IgD-negative memory B cell (primary cell): ENCODE results near the gene NELL1. TPM values are rescaled to one million over a fixed set of nuclear protein-coding genes. Genes with fewer than 3 reads are reported as not detected.

Experiments
- H3K27ac Mint-ChIP-seq, 3 donors: one replicate each; pipeline ENCODE4 v1.8.0; 2020 to 2022; ENCODE audit warnings: mild to moderate bottlenecking in 3 of 3, mixed read lengths in 3 of 3, moderate library complexity in 1 of 3
- H3K27me3 Mint-ChIP-seq: one replicate; pipeline ENCODE4 v1.8.0; 2021; ENCODE audit warnings: mixed read lengths
- H3K36me3 Mint-ChIP-seq: one replicate; pipeline ENCODE4 v1.8.0; 2020; ENCODE audit warnings: mild to moderate bottlenecking, mixed read lengths
- H3K4me1 Mint-ChIP-seq, 3 donors: one replicate each; pipeline ENCODE4 v1.8.0; 2020 to 2022; ENCODE audit warnings: mixed read lengths in 3 of 3, mild to moderate bottlenecking in 1 of 3
- H3K4me3 Mint-ChIP-seq, 4 donors: one replicate each; pipeline ENCODE4 v1.8.0; 2020 to 2022; ENCODE audit warnings: mild to moderate bottlenecking in 4 of 4, mixed read lengths in 4 of 4, moderate library complexity in 3 of 4
- H3K9me3 Mint-ChIP-seq, 3 donors: one replicate each; pipeline ENCODE4 v1.8.0; 2020 to 2021; ENCODE audit warnings: mixed read lengths in 3 of 3, mild to moderate bottlenecking in 1 of 3
- polyA plus RNA-seq: library from polyadenylated mRNA; unstranded; fragments of 300-500 nt; fragmentation: Illumina TruSeq; gene quantifications from one replicate; pipeline ENCODE4 v1.2.3, GENCODE V29; 2021

NELL1 gene
- polyA plus RNA-seq, 1 donor from 2014 or later, result not detected

DNA sequence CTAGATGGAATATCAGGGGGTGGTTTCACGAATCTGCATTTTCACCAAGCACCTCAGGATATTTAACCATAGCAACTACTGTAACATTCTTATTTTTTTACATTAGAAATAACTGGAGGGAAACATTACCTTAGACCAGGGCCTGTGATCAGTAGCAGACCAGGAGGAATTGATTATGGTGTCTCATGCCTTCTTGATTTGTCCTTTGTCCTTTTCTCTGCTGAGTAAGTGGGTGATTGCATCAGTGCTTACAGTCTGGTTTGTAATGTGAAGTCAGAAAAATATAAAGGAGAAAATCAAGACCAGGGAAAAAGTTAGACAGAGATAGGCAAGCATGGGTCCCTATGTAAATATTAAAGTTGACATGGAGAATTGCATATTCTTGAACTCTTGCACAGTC lies 703.3 kb downstream of the NELL1 start:
- Mint-ChIP-seq H3K36me3 (no peaks in the 10 kb centered on the region), H3K27ac (no peak overlapping the region), H3K9me3 (peaks cover 0 to 17% (median 2%) of the 10 kb centered on the region in 3 donors)

GRCh38 chr11:21374376-21374775 lies 705.0 kb downstream of the NELL1 start:
- no peaks in the 10 kb centered on the region for H3K27me3 Mint-ChIP-seq
- no peaks in the 10 kb centered on the region for H3K36me3 Mint-ChIP-seq
- H3K4me3 Mint-ChIP-seq, result no peak overlapping the region
- H3K9me3 Mint-ChIP-seq, result peaks cover 0 to 17% (median 2%) of the 10 kb centered on the region in 3 donors
- no peak overlapping the region for H3K27ac Mint-ChIP-seq
- no peaks in the 10 kb centered on the region for H3K4me1 Mint-ChIP-seq

More for the DNA sequence above, 703.3 kb downstream of the NELL1 start:
- no peaks in the 10 kb centered on the region for H3K4me1 Mint-ChIP-seq
- no peaks in the 10 kb centered on the region for H3K27me3 Mint-ChIP-seq
- H3K4me3 Mint-ChIP-seq, result no peak overlapping the region

DNA sequence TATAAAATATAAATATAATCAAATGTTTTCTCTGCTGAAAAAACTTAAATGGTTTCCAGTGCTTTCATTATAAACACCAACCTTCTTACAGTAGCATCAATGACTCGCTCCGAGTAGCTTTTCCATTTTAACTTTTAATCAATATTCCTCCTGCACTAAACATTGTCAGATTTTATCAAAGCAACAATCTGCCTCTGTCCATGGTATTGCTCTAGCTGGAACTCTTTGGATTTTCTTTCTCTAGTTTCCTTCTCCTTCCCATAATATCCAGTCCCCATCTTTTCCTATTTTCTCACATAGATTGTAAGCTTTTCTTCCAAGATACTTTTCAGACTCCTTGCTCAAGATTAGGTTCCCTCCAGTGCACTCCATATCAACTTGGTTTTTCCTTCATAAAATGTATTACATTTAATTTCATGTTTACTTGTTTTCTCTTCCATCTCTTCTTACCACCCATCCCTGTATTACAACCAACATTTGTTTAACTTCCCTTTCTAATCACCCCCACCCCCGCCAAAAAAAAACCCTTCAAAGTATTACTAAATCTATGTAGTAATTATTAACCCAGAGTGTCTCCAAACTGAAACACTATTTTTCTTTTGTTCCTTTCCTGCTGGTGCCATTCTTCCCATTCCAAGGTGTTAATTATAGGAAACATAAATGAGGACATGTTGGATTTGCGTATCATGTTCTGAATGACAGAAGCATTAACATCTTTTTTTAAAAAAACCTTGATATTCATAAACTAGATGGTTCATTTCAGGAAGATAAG lies 716.5 kb downstream of the NELL1 start:
- Mint-ChIP-seq H3K4me3 (no peak overlapping the region), H3K4me1 (peaks cover 0 to 1% (median 0%) of the 10 kb centered on the region in 3 donors), H3K9me3 (peaks cover 5 to 20% (median 6%) of the 10 kb centered on the region in 3 donors), H3K36me3 (no peaks in the 10 kb centered on the region), H3K27me3 (no peaks in the 10 kb centered on the region), H3K27ac (no peak overlapping the region)

DNA sequence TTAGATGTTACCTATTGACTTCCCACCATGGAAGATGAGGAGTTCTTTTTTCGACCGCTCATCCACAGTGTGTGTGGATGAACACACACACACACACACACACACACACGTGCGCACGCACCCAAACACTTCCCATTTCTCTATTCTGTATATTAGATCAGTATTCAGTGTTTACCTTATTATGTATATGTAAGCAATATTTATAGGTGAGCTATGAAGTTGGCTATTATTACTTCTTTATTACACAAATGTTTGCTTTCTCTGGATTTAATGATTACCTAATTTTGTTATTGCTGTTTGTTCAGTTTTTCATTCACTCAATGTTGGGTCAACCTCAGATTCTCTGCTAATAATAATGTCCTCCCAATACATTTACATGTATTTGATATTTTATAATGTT lies 721.0 kb downstream of the NELL1 start:
- H3K27me3 Mint-ChIP-seq, result no peaks in the 10 kb centered on the region
- H3K36me3 Mint-ChIP-seq, result no peaks in the 10 kb centered on the region
- H3K4me1 Mint-ChIP-seq, result no peaks in the 10 kb centered on the region
- no peak overlapping the region for H3K4me3 Mint-ChIP-seq
- H3K9me3 Mint-ChIP-seq, result peaks cover 0 to 8% (median 3%) of the 10 kb centered on the region in 3 donors
- H3K27ac Mint-ChIP-seq, result no peak overlapping the region

- Mint-ChIP-seq H3K27me3 (no peaks in the 10 kb centered on the region), H3K36me3 (no peaks in the 10 kb centered on the region), H3K9me3 (peaks cover 0 to 11% (median 4%) of the 10 kb centered on the region in 3 donors)
Measured at GRCh38 chr11:21396342-21397008, 727.1 kb downstream of the NELL1 start.

DNA sequence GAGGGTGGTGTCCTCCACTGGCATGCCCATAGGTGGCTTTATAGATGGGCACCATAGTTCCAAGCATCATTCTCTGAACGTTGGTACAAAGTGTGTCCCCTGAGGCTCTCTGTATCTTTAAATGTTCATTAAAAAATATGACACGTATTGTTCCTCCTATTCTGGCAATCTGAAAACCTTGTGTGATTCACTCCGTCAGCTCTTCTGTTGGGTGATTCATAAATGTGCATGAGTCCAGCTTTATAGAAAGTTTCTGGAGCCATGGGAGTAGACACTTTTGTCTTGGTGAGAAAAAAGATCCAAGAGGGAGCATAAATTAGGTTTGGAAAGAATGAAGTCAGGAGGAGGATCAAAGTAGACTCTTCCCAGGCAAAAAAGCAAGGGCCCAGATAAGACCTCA lies 728.8 kb downstream of the NELL1 start:
- Mint-ChIP-seq H3K27me3 (no peaks in the 10 kb centered on the region), H3K4me1 (no peaks in the 10 kb centered on the region), H3K27ac (no peak overlapping the region), H3K9me3 (peaks cover 0 to 16% (median 4%) of the 10 kb centered on the region in 3 donors), H3K36me3 (no peaks in the 10 kb centered on the region), H3K4me3 (no peak overlapping the region)

More at GRCh38 chr11:21396342-21397008, 727.1 kb downstream of the NELL1 start:
- H3K4me1 Mint-ChIP-seq, result no peaks in the 10 kb centered on the region
- no peak overlapping the region for H3K4me3 Mint-ChIP-seq
- H3K27ac Mint-ChIP-seq, result no peak overlapping the region

DNA sequence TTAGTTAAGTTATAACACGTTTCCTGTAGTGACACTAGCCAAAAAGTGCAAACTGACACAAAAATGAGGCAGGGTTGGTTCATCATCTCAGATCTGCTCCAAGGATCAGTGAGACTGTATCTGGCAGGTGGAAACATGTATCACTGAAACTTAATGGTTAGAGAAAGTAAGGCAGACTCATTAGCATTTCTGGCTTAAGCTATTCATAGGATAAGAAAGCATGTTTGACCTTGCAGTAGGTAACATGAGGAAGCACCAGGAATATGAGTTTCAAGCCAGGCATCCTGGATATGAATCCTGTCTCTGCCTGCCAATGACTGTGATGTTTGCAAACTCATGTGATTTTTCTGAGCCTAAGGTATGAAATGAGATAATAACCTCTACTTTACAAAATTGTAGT lies 732.1 kb downstream of the NELL1 start:
- peaks cover 0 to 16% (median 2%) of the 10 kb centered on the region in 3 donors for H3K9me3 Mint-ChIP-seq
- H3K4me3 Mint-ChIP-seq, result no peak overlapping the region
- no peaks in the 10 kb centered on the region for H3K4me1 Mint-ChIP-seq
- H3K27ac Mint-ChIP-seq, result no peak overlapping the region
- H3K27me3 Mint-ChIP-seq, result no peaks in the 10 kb centered on the region
- H3K36me3 Mint-ChIP-seq, result no peaks in the 10 kb centered on the region

- Mint-ChIP-seq H3K4me3 (no peak overlapping the region), H3K36me3 (no peaks in the 10 kb centered on the region), H3K27ac (no peak overlapping the region), H3K9me3 (peaks cover 0 to 16% (median 2%) of the 10 kb centered on the region in 3 donors), H3K4me1 (no peaks in the 10 kb centered on the region), H3K27me3 (no peaks in the 10 kb centered on the region)
Measured at GRCh38 chr11:21402274-21402673, 732.9 kb downstream of the NELL1 start.

GRCh38 chr11:21403069-21403468 lies 733.7 kb downstream of the NELL1 start:
- Mint-ChIP-seq H3K4me1 (no peaks in the 10 kb centered on the region), H3K9me3 (peaks cover 2 to 16% (median 3%) of the 10 kb centered on the region in 3 donors), H3K4me3 (no peak overlapping the region), H3K27me3 (no peaks in the 10 kb centered on the region), H3K36me3 (no peaks in the 10 kb centered on the region), H3K27ac (no peak overlapping the region)

- no peak overlapping the region for H3K4me3 Mint-ChIP-seq
- H3K27me3 Mint-ChIP-seq, result no peaks in the 10 kb centered on the region
- peaks cover 0 to 14% (median 6%) of the 10 kb centered on the region in 3 donors for H3K9me3 Mint-ChIP-seq
- peaks cover 0 to 2% (median 0%) of the 10 kb centered on the region in 3 donors for H3K4me1 Mint-ChIP-seq
- no peaks in the 10 kb centered on the region for H3K36me3 Mint-ChIP-seq
- H3K27ac Mint-ChIP-seq, result no peak overlapping the region
Measured at GRCh38 chr11:21405422-21405821, 736.0 kb downstream of the NELL1 start.

- Mint-ChIP-seq H3K4me3 (no peak overlapping the region), H3K36me3 (no peaks in the 10 kb centered on the region), H3K27ac (no peak overlapping the region), H3K9me3 (peaks cover 1 to 6% (median 6%) of the 10 kb centered on the region in 3 donors), H3K4me1 (peaks cover 0 to 2% (median 0%) of the 10 kb centered on the region in 3 donors), H3K27me3 (no peaks in the 10 kb centered on the region)
Measured at GRCh38 chr11:21410513-21410912, 741.1 kb downstream of the NELL1 start.

DNA sequence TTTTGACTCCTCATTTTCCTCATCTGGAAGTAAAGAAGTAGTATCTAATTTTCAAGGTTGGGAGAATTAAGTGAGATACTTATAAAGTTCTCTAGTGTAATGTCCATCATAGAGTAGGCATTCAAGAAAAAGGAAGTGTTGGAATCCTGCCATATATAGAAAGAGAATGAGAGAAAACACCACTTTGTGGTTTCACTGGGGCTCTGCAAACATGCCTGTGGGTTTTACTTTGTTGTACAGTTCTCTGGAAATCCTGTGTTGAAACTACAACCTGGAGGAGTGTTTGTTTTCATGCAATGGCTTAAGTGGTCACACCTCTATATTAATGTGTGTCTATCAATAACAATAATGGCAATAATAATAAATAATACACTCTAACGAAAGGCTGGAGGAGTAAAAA lies 741.7 kb downstream of the NELL1 start:
- Mint-ChIP-seq H3K4me3 (no peak overlapping the region), H3K27ac (no peak overlapping the region), H3K4me1 (peaks cover 0 to 2% (median 0%) of the 10 kb centered on the region in 3 donors), H3K36me3 (no peaks in the 10 kb centered on the region), H3K27me3 (no peaks in the 10 kb centered on the region), H3K9me3 (peaks cover 1 to 6% (median 6%) of the 10 kb centered on the region in 3 donors)

DNA sequence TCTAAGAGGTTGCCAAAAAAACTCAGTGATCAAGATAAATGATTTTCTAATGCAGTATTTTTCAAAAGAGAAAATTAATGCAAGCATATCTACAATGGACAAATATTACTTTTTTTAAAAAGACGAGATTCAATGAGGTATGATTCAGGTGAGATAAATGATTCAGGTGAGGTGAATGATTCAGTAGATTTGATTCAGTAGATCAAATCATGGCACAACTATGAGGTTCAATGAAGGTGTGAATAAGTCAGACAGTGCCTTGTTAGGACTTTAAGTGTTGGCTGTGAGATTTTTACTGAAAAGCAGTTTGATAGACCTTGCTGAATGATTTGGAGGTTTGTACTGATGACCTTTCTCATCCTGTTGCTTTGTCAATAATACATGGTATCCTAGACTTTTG lies 742.2 kb downstream of the NELL1 start:
- H3K4me3 Mint-ChIP-seq, result no peak overlapping the region
- H3K36me3 Mint-ChIP-seq, result no peaks in the 10 kb centered on the region
- H3K27ac Mint-ChIP-seq, result no peak overlapping the region
- H3K27me3 Mint-ChIP-seq, result no peaks in the 10 kb centered on the region
- peaks cover 0 to 2% (median 0%) of the 10 kb centered on the region in 3 donors for H3K4me1 Mint-ChIP-seq
- peaks cover 1 to 6% (median 6%) of the 10 kb centered on the region in 3 donors for H3K9me3 Mint-ChIP-seq

DNA sequence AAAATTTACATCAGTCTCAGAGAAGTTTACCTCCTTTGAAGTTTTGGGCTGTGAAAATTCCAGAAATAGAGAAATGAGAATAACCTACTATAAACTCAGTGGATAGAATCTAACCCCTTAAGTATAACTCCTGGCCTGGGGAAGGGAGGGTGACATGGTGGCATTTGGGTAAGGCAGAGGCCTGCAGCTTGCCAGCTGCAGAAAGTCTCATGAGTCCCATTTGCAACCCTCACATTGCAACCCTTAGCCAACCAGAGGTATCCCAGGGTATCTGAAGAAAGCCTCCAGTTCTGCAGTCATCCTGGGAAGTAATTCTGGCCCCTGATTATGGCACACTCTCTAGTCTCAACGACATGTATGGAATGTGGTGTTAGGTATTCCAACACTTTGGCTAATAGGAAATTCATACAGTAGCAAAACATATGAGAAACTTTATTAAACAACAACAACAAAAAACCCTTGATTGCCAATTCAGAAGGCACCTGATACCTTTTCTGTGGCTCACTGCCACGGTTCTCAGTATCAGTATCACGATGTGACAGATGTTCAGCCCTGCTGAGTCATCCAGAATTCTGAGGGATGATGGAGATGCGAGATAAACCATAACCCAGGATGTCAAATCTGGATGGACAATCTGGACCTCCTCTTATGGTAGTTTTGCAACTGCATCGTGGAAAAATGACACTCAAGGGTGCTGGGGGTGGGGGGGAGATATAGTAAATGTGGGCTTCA lies 743.4 kb downstream of the NELL1 start:
- no peak overlapping the region for H3K4me3 Mint-ChIP-seq
- H3K27me3 Mint-ChIP-seq, result no peaks in the 10 kb centered on the region
- H3K36me3 Mint-ChIP-seq, result no peaks in the 10 kb centered on the region
- no peak overlapping the region for H3K27ac Mint-ChIP-seq
- H3K9me3 Mint-ChIP-seq, result peaks cover 1 to 6% (median 3%) of the 10 kb centered on the region in 3 donors
- H3K4me1 Mint-ChIP-seq, result peaks cover 0 to 2% (median 0%) of the 10 kb centered on the region in 3 donors

DNA sequence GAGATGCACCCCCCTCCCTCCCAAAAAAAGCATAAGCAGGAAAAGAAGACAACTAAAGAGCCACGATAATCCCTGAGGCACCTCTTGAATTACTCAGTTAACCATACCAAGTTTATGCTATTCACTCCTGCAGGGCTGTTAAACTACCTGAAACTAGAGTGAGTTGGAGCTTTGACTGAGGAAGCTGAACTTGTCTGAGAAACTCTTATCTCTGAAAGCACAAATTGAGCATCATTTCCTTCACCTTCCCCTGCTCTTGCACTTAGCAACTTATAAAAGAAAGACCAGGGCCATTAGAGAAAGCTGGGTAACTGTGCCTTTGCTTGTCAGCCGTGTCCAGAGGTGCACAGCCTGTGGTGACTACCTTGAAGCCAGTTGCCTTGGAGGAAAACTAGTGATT lies 745.6 kb downstream of the NELL1 start:
- H3K36me3 Mint-ChIP-seq, result no peaks in the 10 kb centered on the region

More for the DNA sequence above, 745.6 kb downstream of the NELL1 start:
- H3K4me1 Mint-ChIP-seq, result no peaks in the 10 kb centered on the region
- no peak overlapping the region for H3K4me3 Mint-ChIP-seq
- H3K9me3 Mint-ChIP-seq, result peaks cover 2 to 15% (median 7%) of the 10 kb centered on the region in 3 donors
- no peaks in the 10 kb centered on the region for H3K27me3 Mint-ChIP-seq
- no peak overlapping the region for H3K27ac Mint-ChIP-seq
